ENCODE measurements around the gene SLC40A1.

GRCh38 chr2:189558516-189559272 lies 21.9 kb downstream of the SLC40A1 start:
- TF ChIP-seq CTCF (IDR thresholded peaks at IDR 0.05) (no peak), POLR2A (IDR thresholded peaks at IDR 0.05) (no peak), POLR2AphosphoS5 (IDR thresholded peaks at IDR 0.05) (no peak)
